Right ventricle myocardium inferior (tissue), 1 donor: ENCODE measurements around the gene CEP85L. TPM values are rescaled to one million over a fixed set of nuclear protein-coding genes. Genes with fewer than 3 reads are reported as not detected.

Experiments
- ATAC-seq: fragments of 200-7000 bp; cut with Tn5 transposase; one replicate; pipeline ENCODE4 v1.9.1; 2020; ENCODE audit warnings: mild to moderate bottlenecking, moderate library complexity
- DNase-seq: peaks from one replicate; pipeline ENCODE4 v3.0.0; 2021; ENCODE audit errors: missing footprints
- intact Hi-C: fragments of 100-400 bp; cut with DNase I; formaldehyde crosslinking; loops from one replicate; pipeline ENCODE4 v1.11.0; 2022
- total RNA-seq: library from RNA; stranded (reverse); fragmentation: NEBNext Ultra II Directional; extraction: Animal tissue kit (Norgen Biotek cat#: 25700); gene quantifications from one replicate; pipeline ENCODE4 v1.2.1, GENCODE V29; 2021
- donor health status: DM: no; HTN: yes; CAD: no; lungs with severe emphysema.

Gene CEP85L
- total RNA-seq, 1 donor from 2014 or later, result 16.7 TPM

- no peak for DNase-seq
- intact Hi-C loops, result loop anchor here (5.0 kb wide), 1 partner anchor 277 kb away; no protein-coding TSS in a partner anchor
- ATAC-seq, result no peak
These were observed 91.7 kb downstream of the CEP85L start for GRCh38 chr6:118559659-118560058.

- intact Hi-C loops, result no loop called here
- DNase-seq (no peak), ATAC-seq (no peak)
These were observed 92.8 kb downstream of the CEP85L start for GRCh38 chr6:118558464-118559217.

DNA sequence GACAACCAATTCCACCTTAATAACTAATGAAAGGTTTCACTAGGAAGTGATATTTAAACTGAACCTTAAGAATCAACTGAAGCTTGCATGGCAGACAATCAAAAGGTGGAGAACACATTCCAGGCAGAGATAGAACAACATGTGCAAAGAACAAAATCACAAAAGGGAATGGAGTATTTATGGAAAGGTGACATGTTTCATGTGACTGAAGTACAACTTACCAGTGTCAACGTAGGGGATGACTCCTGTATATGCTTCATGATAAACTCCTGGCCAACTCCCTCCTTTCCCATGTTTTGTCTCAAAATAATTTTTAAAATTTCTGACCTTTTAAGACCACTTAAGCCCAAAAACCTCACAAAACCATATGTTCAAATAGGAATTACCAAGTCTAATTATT lies 96.7 kb downstream of the CEP85L start:
- intact Hi-C loops, result no loop called here
- DNase-seq, result no peak
- ATAC-seq, result peak; percentile 77

DNA sequence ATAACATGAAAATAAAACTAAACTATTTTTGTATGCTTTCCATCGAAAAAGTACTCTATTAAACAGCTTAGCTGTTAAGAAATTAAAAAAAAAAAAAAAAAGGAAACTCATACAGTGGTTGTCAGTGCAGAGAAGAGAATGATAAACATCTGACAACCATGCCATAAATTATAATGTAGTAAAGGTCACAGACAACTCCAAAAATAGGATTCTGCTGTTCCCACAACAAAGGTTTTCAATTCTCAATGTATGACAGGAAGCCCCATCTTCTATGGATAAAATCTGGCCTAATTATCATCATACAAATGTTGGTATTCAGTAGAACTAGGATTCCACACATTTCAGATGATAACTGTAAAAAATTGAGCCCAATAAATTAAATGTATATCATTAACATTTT lies 98.3 kb downstream of the CEP85L start:
- ATAC-seq, result no peak
- DNase-seq, result no peak
- intact Hi-C loops, result no loop called here

DNA sequence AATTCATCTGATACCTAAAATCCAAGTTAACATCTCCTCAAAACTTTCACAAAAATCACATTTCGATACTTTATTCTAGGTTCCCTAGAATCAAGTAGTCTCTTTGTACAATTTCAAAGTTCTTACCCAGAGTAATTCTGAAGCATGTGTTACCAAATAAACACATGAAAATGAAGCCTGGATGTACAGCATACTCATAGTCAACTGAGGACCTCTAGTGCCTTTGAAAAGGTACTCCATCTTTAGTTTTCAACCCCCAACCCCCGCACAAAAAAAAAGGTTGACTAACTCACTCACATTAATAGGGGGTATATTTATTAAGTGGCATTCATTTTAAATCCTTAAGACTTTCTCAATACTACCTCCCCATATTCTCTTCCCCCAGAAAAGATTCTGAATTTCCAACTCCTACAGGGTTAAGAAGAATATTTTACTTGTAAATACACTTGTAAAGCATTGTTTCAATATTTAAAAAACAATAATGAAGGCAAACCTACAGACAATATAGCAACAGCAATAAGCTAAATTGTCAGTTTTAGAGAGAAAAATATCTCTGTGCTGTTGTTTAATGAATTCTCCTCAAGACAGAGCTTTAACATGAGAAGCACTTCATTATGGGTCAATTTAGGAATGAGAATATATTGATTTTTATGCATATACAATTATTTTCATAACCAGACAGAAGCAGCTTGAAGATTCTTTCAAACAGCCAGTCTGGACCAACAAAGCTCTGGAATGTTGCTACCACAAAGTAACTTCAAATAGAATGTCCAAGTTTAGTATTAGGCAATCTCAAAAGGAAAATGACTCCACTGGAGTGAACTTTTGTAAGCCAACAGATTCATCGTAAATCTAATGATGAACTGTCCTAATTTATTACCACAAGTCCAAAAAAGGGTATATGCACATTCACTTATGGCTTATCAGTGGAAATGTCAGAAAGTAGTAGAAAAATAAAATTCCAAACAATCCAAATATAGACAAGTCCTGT lies 100.0 kb downstream of the CEP85L start:
- intact Hi-C loops, result loop anchor here (2.0 kb wide), 1 partner anchor 267 kb away; no protein-coding TSS in a partner anchor
- DNase-seq (no peak), ATAC-seq (peak; percentile 47)

DNA sequence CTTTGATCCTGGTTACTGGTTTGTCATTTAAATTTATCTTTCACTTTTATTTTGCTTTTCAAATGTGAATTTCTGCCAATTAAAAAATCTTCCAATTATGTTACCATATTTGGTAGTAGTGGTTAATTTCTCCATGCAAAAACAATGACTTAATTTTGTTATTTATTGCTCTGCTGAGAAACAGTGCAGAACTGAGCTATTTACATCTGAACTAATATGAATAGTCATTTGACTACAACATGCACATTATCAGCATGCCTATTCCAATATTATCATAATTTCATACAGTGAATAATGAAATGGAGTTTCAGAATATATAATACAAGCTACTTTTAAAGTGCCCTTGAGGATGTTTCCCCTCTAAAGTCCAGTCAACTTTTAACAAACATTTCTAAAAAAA lies 102.8 kb downstream of the CEP85L start:
- intact Hi-C loops, result loop anchor here (2.0 kb wide), 1 partner anchor 34 kb away; no protein-coding TSS in a partner anchor
- DNase-seq (no peak), ATAC-seq (no peak)

DNA sequence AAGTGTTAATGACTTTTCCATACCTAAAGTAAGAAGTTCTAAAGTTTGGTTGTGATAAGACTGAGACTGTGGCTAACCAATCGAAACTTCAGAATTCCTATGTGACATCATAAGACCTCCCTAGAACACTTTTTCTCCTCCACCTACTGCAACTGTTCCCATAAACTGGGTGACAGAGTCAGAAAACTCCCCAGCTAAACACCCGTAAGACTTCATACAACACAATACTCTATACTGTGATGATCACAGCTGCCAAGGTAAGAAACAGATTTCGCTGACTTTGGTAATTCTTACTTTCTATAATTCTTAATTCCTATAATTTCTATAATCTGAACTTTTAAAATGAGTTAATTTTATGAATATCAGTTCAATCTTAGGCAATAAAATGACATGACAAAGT lies 103.3 kb downstream of the CEP85L start, which contains the start of gene PLN:
PLN (plus strand) TSS at position 161 of the 400 bp plus-strand sequence. CDS start 10,626 bp downstream, outside the sequence.
- peak; percentile 88 for ATAC-seq
- DNase-seq, result no peak
- intact Hi-C loops, result loop anchor here (2.0 kb wide), 1 partner anchor 33 kb away; no protein-coding TSS in a partner anchor

DNA sequence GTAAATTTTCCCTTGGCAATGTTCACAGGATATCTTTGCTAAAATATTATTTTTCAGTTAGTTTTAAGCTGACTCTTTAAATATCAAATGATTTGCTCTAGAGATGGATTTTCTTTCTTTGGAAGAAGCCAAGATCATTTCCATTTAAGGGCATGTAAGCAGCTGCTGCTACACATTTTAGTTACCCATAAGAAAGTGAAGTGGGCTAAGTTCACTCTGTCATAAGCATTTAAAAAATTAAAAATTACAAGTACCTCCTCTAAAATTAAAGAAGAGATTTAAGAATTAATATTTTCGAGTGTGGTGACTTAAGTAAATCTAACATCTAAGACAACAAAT lies 104.5 kb downstream of the CEP85L start:
- ATAC-seq (no peak), DNase-seq (no peak)
- intact Hi-C loops, result no loop called here

- ATAC-seq (no peak), DNase-seq (no peak)
- intact Hi-C loops, result no loop called here
These were observed 105.1 kb downstream of the CEP85L start for GRCh38 chr6:118546164-118546879.

- intact Hi-C loops, result no loop called here
- no peak for ATAC-seq
These were observed 107.3 kb downstream of the CEP85L start for GRCh38 chr6:118544105-118544504.

GRCh38 chr6:118542184-118542952 lies 109.0 kb downstream of the CEP85L start:
- intact Hi-C loops, result no loop called here
- ATAC-seq, result no peak

More at GRCh38 chr6:118544105-118544504, 107.3 kb downstream of the CEP85L start:
- no peak for DNase-seq

DNA sequence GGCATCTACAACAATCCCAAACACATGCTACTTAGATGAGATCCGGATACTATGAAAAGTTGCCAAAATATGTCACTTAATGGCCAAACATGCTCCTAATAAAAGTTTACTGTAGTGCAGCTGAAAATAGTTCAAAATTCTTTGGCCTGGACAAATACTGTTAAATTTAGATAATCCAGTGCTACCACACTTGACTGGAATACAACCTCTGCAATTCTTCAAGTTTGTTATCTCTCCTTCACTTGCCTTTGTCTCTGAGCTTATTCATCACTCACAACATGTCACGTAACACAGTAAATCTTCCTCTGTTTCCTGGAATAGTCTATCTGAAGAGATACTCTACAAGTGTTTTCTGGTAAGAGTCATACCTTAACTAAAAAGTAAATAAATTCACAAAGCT lies 113.8 kb downstream of the CEP85L start:
- DNase-seq (no peak), ATAC-seq (peak; percentile 94)
- intact Hi-C loops, result loop anchor here (5.0 kb wide), 1 partner anchor 165 kb away; no protein-coding TSS in a partner anchor

More at GRCh38 chr6:118542184-118542952, 109.0 kb downstream of the CEP85L start:
- no peak for DNase-seq

- intact Hi-C loops, result loop anchor here (5.0 kb wide), 1 partner anchor 164 kb away; no protein-coding TSS in a partner anchor
- DNase-seq (no peak), ATAC-seq (no peak)
These were observed 114.9 kb downstream of the CEP85L start for GRCh38 chr6:118536478-118536877.

GRCh38 chr6:118535176-118535844 lies 116.1 kb downstream of the CEP85L start:
- intact Hi-C loops, result loop anchor here (5.0 kb wide), 1 partner anchor 163 kb away; no protein-coding TSS in a partner anchor
- DNase-seq (no peak), ATAC-seq (no peak)

DNA sequence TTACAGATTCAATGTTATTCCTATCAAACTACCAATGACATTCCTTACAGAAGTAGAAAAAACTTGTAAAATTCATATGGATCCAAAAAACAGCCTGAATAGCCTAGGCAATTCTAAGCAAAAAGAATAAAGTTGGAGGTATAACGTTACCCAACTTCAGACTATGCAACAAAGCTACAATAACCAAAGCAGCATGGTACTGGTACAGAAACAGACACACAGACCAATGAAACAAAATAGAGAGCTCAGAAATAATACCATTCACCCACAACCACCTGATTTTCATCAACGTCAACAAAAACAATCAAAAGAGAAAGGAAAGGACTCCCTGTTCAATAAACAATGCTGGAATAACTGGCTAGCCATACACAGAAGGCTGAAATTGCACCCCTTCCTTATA lies 120.4 kb downstream of the CEP85L start:
- intact Hi-C loops, result no loop called here
- ATAC-seq, result no peak
- DNase-seq, result no peak

DNA sequence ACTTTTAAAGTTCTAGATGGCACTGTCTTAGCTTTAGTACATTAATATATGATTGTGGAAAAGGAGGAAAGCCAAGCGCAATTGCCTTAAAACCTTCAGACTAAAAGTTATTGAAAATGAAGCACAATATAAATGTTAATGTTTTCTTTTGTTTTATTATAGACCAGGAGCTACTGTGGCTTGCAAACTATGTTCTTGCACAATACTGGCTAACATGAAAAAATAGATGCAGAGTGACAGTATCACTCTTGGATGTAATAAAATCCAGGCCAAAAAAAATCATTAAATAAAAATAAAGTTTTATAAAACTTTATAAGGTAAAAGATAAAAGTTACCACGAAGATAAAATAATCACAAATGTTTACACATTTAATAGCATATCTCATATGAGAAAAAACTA lies 121.6 kb downstream of the CEP85L start:
- no peak for ATAC-seq
- DNase-seq, result no peak
- intact Hi-C loops, result no loop called here

DNA sequence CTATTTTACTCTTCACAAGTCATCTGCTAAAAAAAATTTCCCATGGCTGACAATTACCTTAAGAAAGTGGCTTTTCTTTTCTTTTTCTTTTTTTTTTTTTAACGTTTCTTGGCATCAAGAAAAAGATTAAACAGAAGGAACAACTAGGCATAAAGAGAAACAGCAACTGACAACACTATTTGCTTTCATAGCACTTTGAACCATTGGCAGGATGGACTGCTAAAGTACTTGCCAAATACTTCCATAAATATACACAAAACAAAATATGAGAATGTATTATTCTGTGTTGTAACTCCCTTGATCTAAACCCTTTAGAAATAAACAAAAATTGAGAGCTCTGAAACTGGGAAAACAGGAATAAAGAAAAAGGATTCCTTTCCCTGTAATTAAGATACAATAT lies 123.3 kb downstream of the CEP85L start:
- no peak for ATAC-seq
- intact Hi-C loops, result no loop called here

More for the DNA sequence above, 123.3 kb downstream of the CEP85L start:
- no peak for DNase-seq
